ENCODE measurements around the gene CFAP69. TPM values are rescaled to one million over a fixed set of nuclear protein-coding genes. Genes with fewer than 3 reads are reported as not detected.

The CFAP69 gene
- 0.71 TPM for total RNA-seq (ENCODE audit: unreplicated experiment)
- long read RNA-seq, result 0 reads

- H3K27me3 Mint-ChIP-seq (ENCODE audit: unreplicated experiment), result peaks cover 5% of the 10 kb centered on the region
- no peaks in the 10 kb centered on the region for H3K4me1 Mint-ChIP-seq (ENCODE audit: low read depth, unreplicated experiment)
- no peak for TF ChIP-seq CTCF (IDR thresholded peaks at IDR 0.05; ENCODE audit: partially characterized antibody, unreplicated experiment)
- H3K36me3 Mint-ChIP-seq (ENCODE audit: unreplicated experiment), result no peaks in the 10 kb centered on the region
- peak within 1 kb of the TSS; percentile 97 for H3K4me3 Mint-ChIP-seq (ENCODE audit: unreplicated experiment)
- DNase-seq, result peak; percentile 97
- peaks cover 5% of the 10 kb centered on the region for H3K9me3 Mint-ChIP-seq (ENCODE audit: unreplicated experiment)
- peak within 1 kb of the TSS; percentile 18 for H3K27ac Mint-ChIP-seq (ENCODE audit: unreplicated experiment)
Measured at GRCh38 chr7:90244909-90245851, at the start of gene CFAP69. TSS of gene CFAP69 (plus strand) at chr7:90245174. CDS start at chr7:90245425, 251 bp downstream.

GRCh38 chr7:90201500-90202195 lies 43.3 kb upstream of the CFAP69 start:
- no peak for DNase-seq

GRCh38 chr7:90207956-90208355 lies 37.0 kb upstream of the CFAP69 start:
- peaks cover 4% of the 10 kb centered on the region for H3K27me3 Mint-ChIP-seq (ENCODE audit: unreplicated experiment)
- H3K27ac Mint-ChIP-seq (ENCODE audit: unreplicated experiment), result no peak overlapping the region
- H3K9me3 Mint-ChIP-seq (ENCODE audit: unreplicated experiment), result no peaks in the 10 kb centered on the region
- H3K36me3 Mint-ChIP-seq (ENCODE audit: unreplicated experiment), result no peaks in the 10 kb centered on the region
- H3K4me1 Mint-ChIP-seq (ENCODE audit: low read depth, unreplicated experiment), result peaks cover 6% of the 10 kb centered on the region
- no peak overlapping the region for H3K4me3 Mint-ChIP-seq (ENCODE audit: unreplicated experiment)
- TF ChIP-seq CTCF (IDR thresholded peaks at IDR 0.05; ENCODE audit: partially characterized antibody, unreplicated experiment), result no peak
- DNase-seq, result no peak

More at GRCh38 chr7:90201500-90202195, 43.3 kb upstream of the CFAP69 start:
- Mint-ChIP-seq H3K4me3 (ENCODE audit: unreplicated experiment) (no peak overlapping the region), H3K9me3 (ENCODE audit: unreplicated experiment) (no peaks in the 10 kb centered on the region), H3K27ac (ENCODE audit: unreplicated experiment) (no peak overlapping the region), H3K36me3 (ENCODE audit: unreplicated experiment) (no peaks in the 10 kb centered on the region), H3K4me1 (ENCODE audit: low read depth, unreplicated experiment) (no peaks in the 10 kb centered on the region), H3K27me3 (ENCODE audit: unreplicated experiment) (no peaks in the 10 kb centered on the region)
- TF ChIP-seq CTCF (IDR thresholded peaks at IDR 0.05; ENCODE audit: partially characterized antibody, unreplicated experiment), result no peak

GRCh38 chr7:90209776-90210175 lies 35.2 kb upstream of the CFAP69 start:
- H3K4me1 Mint-ChIP-seq (ENCODE audit: low read depth, unreplicated experiment), result peaks cover 6% of the 10 kb centered on the region

More at GRCh38 chr7:90209776-90210175, 35.2 kb upstream of the CFAP69 start:
- H3K27ac Mint-ChIP-seq (ENCODE audit: unreplicated experiment), result no peak overlapping the region
- DNase-seq, result no peak
- H3K9me3 Mint-ChIP-seq (ENCODE audit: unreplicated experiment), result no peaks in the 10 kb centered on the region
- no peak overlapping the region for H3K4me3 Mint-ChIP-seq (ENCODE audit: unreplicated experiment)
- no peaks in the 10 kb centered on the region for H3K36me3 Mint-ChIP-seq (ENCODE audit: unreplicated experiment)
- peaks cover 4% of the 10 kb centered on the region for H3K27me3 Mint-ChIP-seq (ENCODE audit: unreplicated experiment)
- no peak for TF ChIP-seq CTCF (IDR thresholded peaks at IDR 0.05; ENCODE audit: partially characterized antibody, unreplicated experiment)
